GM06990 (cell line): ENCODE results near the gene ALAS1.

Source experiments
- DNase-seq: peaks from one replicate; pipeline ENCODE4 v3.0.0-alpha.2; 2011; ENCODE audit not compliant: insufficient read length; ENCODE audit errors: extremely low read depth
- H3K27me3 ChIP-seq: replicated peaks from 2 replicates; pipeline ENCODE4 v1.6.0; 2011; ENCODE audit warnings: low read length; ENCODE audit not compliant: control insufficient read depth, insufficient read depth
- H3K36me3 ChIP-seq: 2 replicates; pipeline ENCODE4 v1.5.1; 2011; ENCODE audit warnings: low read length; ENCODE audit not compliant: control insufficient read depth, insufficient read depth
- H3K4me3 ChIP-seq: replicated peaks from 2 replicates; pipeline ENCODE4 v1.5.1; 2011; ENCODE audit warnings: low read depth, mild to moderate bottlenecking, control low read depth, low read length
- TF ChIP-seq, protein P1 (sequence below): IDR thresholded peaks from 2 replicates; pipeline ENCODE4 v1.5.1; 2011; ENCODE audit warnings: low read length, control low read depth, mild to moderate bottlenecking, inconsistent platforms; ENCODE audit not compliant: insufficient read depth, poor library complexity, severe bottlenecking

Gene ALAS1

DNA sequence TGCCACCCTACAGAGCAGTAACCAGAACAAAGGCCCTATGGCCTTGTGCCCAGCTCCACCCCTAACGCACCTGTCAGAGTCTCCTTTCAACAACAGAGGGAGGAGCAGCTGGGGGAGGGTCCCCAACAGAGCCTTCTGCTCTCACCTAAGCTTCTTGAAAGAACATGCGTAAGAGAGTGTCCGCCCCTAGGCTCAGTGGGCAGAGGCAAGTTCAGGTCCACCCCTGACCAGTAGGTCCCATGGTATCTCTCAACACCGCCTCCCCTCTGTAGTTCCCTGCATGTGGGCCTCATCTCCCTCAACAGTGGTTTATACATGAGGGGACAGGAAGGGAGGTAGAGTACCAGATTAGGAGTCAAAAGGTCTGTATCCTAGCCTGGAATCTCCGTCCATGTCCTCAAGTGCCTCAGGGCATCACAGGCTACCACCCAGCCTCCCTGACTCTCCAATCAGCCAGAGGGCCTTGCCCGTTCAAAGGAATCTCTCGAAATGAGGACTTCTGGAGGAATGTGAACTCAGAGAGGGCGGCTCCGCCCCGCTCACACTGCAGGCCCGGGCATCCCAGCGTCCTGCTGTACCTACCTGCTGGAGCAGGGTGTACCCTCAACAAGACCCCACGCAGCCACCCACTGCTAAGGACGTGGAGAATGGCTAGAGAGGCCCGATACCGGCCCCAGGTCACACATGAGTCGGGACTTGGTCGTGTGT is 44.4 kb upstream of the ALAS1 start:
- H3K27me3 ChIP-seq: no peaks in the 10 kb centered on the region
- peak overlapping the region; percentile 82 for H3K4me3 ChIP-seq
- peaks cover 12% of the 10 kb centered on the region for H3K36me3 ChIP-seq
- DNase-seq: no peak
- TF ChIP-seq, protein P1, sequence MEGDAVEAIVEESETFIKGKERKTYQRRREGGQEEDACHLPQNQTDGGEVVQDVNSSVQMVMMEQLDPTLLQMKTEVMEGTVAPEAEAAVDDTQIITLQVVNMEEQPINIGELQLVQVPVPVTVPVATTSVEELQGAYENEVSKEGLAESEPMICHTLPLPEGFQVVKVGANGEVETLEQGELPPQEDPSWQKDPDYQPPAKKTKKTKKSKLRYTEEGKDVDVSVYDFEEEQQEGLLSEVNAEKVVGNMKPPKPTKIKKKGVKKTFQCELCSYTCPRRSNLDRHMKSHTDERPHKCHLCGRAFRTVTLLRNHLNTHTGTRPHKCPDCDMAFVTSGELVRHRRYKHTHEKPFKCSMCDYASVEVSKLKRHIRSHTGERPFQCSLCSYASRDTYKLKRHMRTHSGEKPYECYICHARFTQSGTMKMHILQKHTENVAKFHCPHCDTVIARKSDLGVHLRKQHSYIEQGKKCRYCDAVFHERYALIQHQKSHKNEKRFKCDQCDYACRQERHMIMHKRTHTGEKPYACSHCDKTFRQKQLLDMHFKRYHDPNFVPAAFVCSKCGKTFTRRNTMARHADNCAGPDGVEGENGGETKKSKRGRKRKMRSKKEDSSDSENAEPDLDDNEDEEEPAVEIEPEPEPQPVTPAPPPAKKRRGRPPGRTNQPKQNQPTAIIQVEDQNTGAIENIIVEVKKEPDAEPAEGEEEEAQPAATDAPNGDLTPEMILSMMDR: no peak

DNA sequence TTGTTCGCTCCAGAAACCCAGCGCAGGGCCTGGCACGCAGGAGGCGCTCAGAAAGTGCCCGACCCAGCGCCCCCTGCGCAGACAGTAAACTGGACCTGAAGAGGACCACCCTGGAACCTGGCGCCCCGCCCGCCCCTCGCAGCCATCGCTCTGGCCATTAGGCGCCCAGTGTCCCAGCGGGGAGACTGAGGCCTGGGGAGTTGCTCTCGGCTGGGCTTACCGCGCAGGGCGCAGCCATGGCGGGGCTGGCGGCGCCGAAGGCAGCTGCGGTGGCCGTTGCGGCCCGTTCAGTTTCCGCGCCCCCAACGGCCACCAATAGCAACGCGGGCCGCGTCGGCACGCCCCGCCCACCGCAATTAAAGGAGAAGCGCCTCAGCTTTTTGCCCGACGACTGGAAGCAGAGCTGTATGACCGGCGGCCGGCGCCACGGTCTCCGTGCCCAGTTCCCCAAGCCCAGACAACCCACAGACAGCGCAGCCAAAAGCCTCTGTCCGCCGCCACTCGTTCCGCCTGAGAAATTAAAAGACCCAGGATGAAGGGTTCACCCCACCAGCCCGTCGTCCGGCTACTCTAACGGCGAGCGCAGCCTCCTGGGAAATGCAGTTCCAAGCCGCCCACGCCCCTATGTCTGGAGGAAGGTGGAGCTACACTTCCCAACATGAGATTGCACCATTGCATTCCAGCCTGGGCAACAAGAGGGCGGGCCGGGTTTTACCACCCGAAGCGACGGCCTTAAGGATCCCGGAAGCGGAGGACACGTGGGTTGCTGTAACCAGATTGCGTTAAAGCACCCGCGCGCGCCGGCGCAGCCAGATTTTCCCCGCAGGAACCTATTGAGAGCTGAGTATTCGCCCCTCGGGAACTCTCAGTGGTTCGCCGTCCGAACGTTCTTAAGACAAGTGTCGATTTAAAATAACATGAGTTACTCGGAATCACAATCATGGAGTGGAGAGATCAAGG is 43.5 kb upstream of the ALAS1 start, which contains the start of gene POC1A:
Gene POC1A (minus strand): TSS at position 289 of the 960 bp plus-strand sequence. CDS start 51 bp downstream, at position 238.
- TF ChIP-seq, protein P1: no peak
- peak; percentile 94 for DNase-seq
- peak within 1 kb of the TSS; percentile 82 for H3K4me3 ChIP-seq
- peaks cover 7% of the 10 kb centered on the region for H3K36me3 ChIP-seq
- H3K27me3 ChIP-seq: no peaks in the 10 kb centered on the region

DNA sequence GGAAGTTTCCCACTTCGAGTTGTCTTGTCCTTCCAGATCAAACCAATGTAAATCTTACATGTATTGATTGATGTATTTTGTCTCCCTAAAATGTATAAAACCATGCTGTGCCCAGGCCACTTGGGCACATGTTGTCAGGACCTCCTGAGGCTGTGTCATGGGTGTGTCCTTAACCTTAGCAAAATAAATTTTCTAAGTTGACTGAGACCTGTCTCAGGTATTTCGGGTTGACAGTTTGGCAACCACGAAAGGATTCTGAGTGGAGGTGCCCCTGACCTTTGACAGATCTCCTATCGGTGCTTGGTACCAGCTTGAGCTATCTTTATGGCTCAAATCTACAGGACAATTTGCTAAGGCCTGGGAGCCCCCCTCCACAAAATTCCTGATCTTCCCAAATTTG is 42.0 kb upstream of the ALAS1 start:
- TF ChIP-seq, protein P1: no peak

GRCh38 chr3:52159503-52159902 is 38.5 kb upstream of the ALAS1 start:
- H3K27me3 ChIP-seq: no peaks in the 10 kb centered on the region
- no peak for DNase-seq

More for the DNA sequence above, 42.0 kb upstream of the ALAS1 start:
- no peak for DNase-seq
- Histone ChIP-seq H3K27me3 (no peaks in the 10 kb centered on the region), H3K4me3 (no peak overlapping the region), H3K36me3 (no peaks in the 10 kb centered on the region)

GRCh38 chr3:52162250-52162872 is 35.6 kb upstream of the ALAS1 start:
- no peaks in the 10 kb centered on the region for H3K36me3 ChIP-seq
- no peak overlapping the region for H3K4me3 ChIP-seq
- no peak for DNase-seq
- TF ChIP-seq, protein P1: no peak
- H3K27me3 ChIP-seq: no peaks in the 10 kb centered on the region

More at GRCh38 chr3:52159503-52159902, 38.5 kb upstream of the ALAS1 start:
- H3K4me3 ChIP-seq: no peak overlapping the region
- TF ChIP-seq, protein P1: no peak
- H3K36me3 ChIP-seq: no peaks in the 10 kb centered on the region
